ENCODE measurements around the gene SOX8.

DNA sequence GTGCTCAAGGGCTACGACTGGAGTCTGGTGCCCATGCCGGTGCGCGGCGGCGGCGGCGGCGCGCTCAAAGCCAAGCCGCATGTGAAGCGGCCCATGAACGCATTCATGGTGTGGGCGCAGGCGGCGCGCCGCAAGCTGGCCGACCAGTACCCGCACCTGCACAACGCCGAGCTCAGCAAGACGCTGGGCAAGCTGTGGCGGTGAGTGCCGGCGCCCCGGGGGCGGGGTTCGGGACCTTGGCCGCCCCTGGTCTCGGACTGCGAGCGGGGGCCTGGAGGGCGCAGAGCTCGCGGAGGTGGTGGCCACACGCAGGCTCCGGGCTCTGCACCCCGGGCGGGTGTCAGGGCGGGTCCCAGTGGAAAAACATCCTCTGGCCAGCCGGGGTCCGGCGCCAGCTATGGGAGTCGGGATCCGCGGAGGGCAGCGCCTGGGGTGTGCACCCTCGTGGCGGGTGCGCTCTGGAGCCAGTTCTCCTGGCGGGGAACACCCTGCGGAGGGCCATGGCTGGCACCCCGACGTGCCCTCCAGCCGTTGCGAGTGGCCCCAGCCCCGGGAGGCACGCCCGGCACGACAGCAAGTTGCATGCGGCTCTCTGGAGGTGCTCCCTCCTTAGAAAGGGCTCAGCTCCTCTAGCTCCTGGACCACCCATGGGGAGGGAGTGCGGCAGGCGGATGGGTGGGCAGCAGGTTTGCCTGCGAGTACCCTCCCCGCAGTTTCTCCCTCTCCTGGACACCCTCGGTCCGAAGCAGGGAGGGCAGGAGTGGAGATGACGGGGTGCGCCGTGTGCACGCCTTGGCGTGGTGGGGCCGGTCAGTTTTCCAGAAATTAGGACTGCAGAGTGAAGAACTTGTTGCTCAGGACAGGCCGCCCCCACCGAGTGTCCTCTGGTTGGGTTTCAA, 824 bp downstream of the SOX8 start:
- TF ChIP-seq, protein P1, sequence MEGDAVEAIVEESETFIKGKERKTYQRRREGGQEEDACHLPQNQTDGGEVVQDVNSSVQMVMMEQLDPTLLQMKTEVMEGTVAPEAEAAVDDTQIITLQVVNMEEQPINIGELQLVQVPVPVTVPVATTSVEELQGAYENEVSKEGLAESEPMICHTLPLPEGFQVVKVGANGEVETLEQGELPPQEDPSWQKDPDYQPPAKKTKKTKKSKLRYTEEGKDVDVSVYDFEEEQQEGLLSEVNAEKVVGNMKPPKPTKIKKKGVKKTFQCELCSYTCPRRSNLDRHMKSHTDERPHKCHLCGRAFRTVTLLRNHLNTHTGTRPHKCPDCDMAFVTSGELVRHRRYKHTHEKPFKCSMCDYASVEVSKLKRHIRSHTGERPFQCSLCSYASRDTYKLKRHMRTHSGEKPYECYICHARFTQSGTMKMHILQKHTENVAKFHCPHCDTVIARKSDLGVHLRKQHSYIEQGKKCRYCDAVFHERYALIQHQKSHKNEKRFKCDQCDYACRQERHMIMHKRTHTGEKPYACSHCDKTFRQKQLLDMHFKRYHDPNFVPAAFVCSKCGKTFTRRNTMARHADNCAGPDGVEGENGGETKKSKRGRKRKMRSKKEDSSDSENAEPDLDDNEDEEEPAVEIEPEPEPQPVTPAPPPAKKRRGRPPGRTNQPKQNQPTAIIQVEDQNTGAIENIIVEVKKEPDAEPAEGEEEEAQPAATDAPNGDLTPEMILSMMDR (IDR thresholded peaks at IDR 0.05), result no peak
- TF ChIP-seq POLR2A (IDR thresholded peaks at IDR 0.05), result no peak
